Fibroblast of lung (primary cell): ENCODE measurements around the gene GART. TPM values are rescaled to one million over a fixed set of nuclear protein-coding genes. Genes with fewer than 3 reads are reported as not detected.

Experiments
- DNase-seq, 2 donors: peaks; one replicate each; pipeline versions ENCODE4 v3.0.0 to v3.0.0-alpha.2; 2010; ENCODE audit warnings: low read depth in 2 of 2
- H2AFZ ChIP-seq: 2 replicates; pipeline ENCODE4 v1.5.1; 2012; ENCODE audit warnings: low read length, control low read depth, inconsistent platforms
- H3K27ac ChIP-seq: 2 replicates; pipeline ENCODE4 v1.5.1; 2011; ENCODE audit warnings: low read length, control low read depth; ENCODE audit not compliant: insufficient read depth
- H3K27me3 ChIP-seq: 2 replicates; pipeline ENCODE4 v1.5.1; 2011; ENCODE audit warnings: mild to moderate bottlenecking, low read length; ENCODE audit not compliant: control insufficient read depth, insufficient read depth
- H3K36me3 ChIP-seq: 2 replicates; pipeline ENCODE4 v1.5.1; 2011; ENCODE audit warnings: low read length; ENCODE audit not compliant: control insufficient read depth, insufficient read depth
- H3K4me1 ChIP-seq: 2 replicates; pipeline ENCODE4 v1.5.1; 2011; ENCODE audit warnings: low read length; ENCODE audit not compliant: control insufficient read depth, insufficient read depth; ENCODE audit errors: extremely low read depth
- H3K4me2 ChIP-seq: 2 replicates; pipeline ENCODE4 v1.5.1; 2011; ENCODE audit warnings: low read length, control low read depth; ENCODE audit not compliant: insufficient read depth; ENCODE audit errors: extremely low read depth
- H3K4me3 ChIP-seq, 4 experiments: fragments of 200-600 bp in 1 of 4; sonication (generic) in 1 of 4; replicated peaks in 1 of 4; 2 replicates each; pipeline ENCODE4 v1.5.1; 2011 to 2016; ENCODE audit warnings: low read length in 4 of 4, low read depth in 3 of 4, mild to moderate bottlenecking in 3 of 4, control low read depth in 2 of 4, inconsistent platforms in 1 of 4, mixed read lengths in 1 of 4; ENCODE audit not compliant: insufficient read depth in 1 of 4; ENCODE audit errors: control extremely low read depth in 1 of 4
- H3K79me2 ChIP-seq: 2 replicates; pipeline ENCODE4 v1.5.1; 2012; ENCODE audit warnings: mild to moderate bottlenecking, low read length, inconsistent platforms; ENCODE audit not compliant: control insufficient read depth, insufficient read depth
- H3K9ac ChIP-seq: 2 replicates; pipeline ENCODE4 v1.5.1; 2011; ENCODE audit warnings: mild to moderate bottlenecking, low read length, control low read depth; ENCODE audit not compliant: insufficient read depth
- H3K9me3 ChIP-seq: 2 replicates; pipeline ENCODE4 v1.5.1; 2012; ENCODE audit warnings: low read depth, low read length; ENCODE audit not compliant: control insufficient read depth, insufficient read depth
- H4K20me1 ChIP-seq: 2 replicates; pipeline ENCODE4 v1.5.1; 2011; ENCODE audit warnings: low read length; ENCODE audit not compliant: control insufficient read depth, insufficient read depth; ENCODE audit errors: extremely low read depth
- EZH2 ChIP-seq: IDR thresholded peaks from 2 replicates; pipeline ENCODE4 v1.5.1; 2012; ENCODE audit warnings: low read length, control low read depth, mild to moderate bottlenecking; ENCODE audit errors: missing control alignments
- polyA plus RNA-seq, 2 donors: library from polyadenylated mRNA; depleted of rRNA in 1 of 2; stranded (reverse) in 1 of 2; unstranded in 1 of 2; fragments of >200 nt; gene quantifications; 2 replicates each; pipeline ENCODE4 v1.2.1, GENCODE V29; 2011 to 2012; ENCODE audit warnings: missing spikeins in 1 of 2
- total RNA-seq: library from RNA; depleted of rRNA; stranded (reverse); fragments of >200 nt; gene quantifications from 2 replicates; pipeline ENCODE4 v1.2.1, GENCODE V29; 2014
- TF ChIP-seq, protein P1 (sequence below), 2 donors: IDR thresholded peaks in 1 of 2; conservative IDR thresholded peaks in 1 of 2; 1 replicate in 1 of 2; 2 replicates in 1 of 2; pipeline ENCODE4 v1.5.1; 2011 to 2012; ENCODE audit warnings: low read length in 2 of 2, control low read depth in 1 of 2, inconsistent platforms in 1 of 2, low read depth in 1 of 2, mild to moderate bottlenecking in 1 of 2

The GART gene
- total and polyA plus RNA-seq, 2 donors (not counting 1 experiment from before 2014, with no cell fraction given) = 15.6 to 64.4 TPM

DNA sequence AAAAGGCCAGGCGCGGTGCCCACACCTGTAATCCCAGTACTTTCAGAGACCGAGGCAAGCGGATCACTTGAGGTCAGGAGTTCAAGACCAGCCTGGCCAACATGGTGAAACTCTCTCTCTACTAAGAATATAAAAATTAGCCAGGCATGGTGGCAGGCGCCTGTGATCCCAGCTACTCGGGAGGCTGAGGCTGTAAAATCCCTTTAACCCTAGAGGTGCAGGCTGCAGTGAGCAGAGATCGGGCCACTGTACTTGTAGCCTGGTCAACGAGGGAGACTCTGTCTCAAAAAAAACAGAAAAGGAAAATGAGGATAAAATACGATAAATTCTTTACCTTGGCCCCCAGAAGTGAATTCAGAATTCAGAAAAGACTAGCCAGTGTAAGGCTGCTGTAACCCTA, 63.7 kb downstream of the GART start:
- H3K27ac ChIP-seq = peak overlapping the region; percentile 93
- no peak overlapping the region for H2AFZ ChIP-seq
- DNase-seq = no peak

DNA sequence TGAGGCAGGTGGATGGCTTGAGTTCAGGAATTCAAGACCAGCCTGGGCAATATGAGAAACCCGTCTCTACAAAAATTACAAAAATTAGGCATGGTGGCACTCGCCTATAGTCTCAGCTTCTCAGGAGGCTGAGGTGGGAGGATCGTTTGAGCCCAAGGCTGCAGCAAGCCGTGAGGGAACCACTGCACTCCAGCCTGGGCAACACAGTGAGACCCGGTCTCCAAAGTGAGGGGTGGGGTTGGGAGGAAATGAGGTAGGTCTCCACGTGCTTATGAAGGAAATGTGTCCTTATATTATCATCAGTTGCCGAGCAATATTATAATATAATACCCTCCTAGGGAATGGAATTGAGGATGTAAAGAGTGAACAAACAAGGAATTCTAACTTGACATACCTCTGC, 64.9 kb downstream of the GART start:
- TF ChIP-seq EZH2 = no peak
- TF ChIP-seq, protein P1, sequence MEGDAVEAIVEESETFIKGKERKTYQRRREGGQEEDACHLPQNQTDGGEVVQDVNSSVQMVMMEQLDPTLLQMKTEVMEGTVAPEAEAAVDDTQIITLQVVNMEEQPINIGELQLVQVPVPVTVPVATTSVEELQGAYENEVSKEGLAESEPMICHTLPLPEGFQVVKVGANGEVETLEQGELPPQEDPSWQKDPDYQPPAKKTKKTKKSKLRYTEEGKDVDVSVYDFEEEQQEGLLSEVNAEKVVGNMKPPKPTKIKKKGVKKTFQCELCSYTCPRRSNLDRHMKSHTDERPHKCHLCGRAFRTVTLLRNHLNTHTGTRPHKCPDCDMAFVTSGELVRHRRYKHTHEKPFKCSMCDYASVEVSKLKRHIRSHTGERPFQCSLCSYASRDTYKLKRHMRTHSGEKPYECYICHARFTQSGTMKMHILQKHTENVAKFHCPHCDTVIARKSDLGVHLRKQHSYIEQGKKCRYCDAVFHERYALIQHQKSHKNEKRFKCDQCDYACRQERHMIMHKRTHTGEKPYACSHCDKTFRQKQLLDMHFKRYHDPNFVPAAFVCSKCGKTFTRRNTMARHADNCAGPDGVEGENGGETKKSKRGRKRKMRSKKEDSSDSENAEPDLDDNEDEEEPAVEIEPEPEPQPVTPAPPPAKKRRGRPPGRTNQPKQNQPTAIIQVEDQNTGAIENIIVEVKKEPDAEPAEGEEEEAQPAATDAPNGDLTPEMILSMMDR (conservative IDR thresholded peaks at IDR 0.05 in 1 of 2, IDR thresholded peaks at IDR 0.05 in 1 of 2; ENCODE audit: low read depth in 1 of 2, low read length in 2 of 2) = no peak
- Histone ChIP-seq H3K9me3 (no peaks in the 10 kb centered on the region), H3K4me3 (no peak overlapping the region), H3K9ac (no peak overlapping the region), H3K4me2 (no peak overlapping the region), H2AFZ (no peak overlapping the region), H4K20me1 (no peaks in the 10 kb centered on the region), H3K36me3 (no peaks in the 10 kb centered on the region), H3K79me2 (peaks cover 13% of the 10 kb centered on the region), H3K27me3 (no peaks in the 10 kb centered on the region), H3K4me1 (peaks cover 4% of the 10 kb centered on the region), H3K27ac (no peak overlapping the region)
- no peak for DNase-seq

More for the DNA sequence above, 63.7 kb downstream of the GART start:
- peak overlapping the region; percentile 91 for H3K4me2 ChIP-seq
- peaks cover 13% of the 10 kb centered on the region for H3K79me2 ChIP-seq
- H3K27me3 ChIP-seq = no peaks in the 10 kb centered on the region
- no peaks in the 10 kb centered on the region for H4K20me1 ChIP-seq
- H3K4me3 ChIP-seq = peak overlapping the region; percentile 66 to 98 (median 73)
- peaks cover 4% of the 10 kb centered on the region for H3K4me1 ChIP-seq
- H3K9ac ChIP-seq = no peak overlapping the region
- TF ChIP-seq, protein P1 (conservative IDR thresholded peaks at IDR 0.05 in 1 of 2, IDR thresholded peaks at IDR 0.05 in 1 of 2; ENCODE audit: low read depth in 1 of 2, low read length in 2 of 2) = no peak
- no peak for TF ChIP-seq EZH2
- H3K36me3 ChIP-seq = no peaks in the 10 kb centered on the region
- no peaks in the 10 kb centered on the region for H3K9me3 ChIP-seq

DNA sequence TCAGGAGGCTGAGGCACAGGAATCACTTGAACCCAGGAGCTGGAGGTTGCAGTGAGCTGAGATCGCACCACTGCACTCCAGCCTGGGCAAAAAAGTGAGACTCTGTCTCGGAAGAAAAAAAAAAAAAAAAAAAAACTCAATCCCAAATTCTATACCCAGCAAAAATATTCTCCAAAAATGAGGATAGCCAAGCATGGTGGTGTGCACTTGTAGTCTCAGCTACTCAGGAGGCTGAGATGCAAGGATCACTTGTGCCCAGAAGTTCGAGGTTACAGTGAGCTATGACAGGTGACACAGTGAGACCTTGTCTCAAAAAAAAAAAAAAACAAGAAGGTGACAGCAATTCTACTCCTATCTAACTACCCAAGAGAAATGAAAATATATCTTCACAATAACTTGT, 68.6 kb downstream of the GART start:
- H3K27me3 ChIP-seq = no peaks in the 10 kb centered on the region
- H4K20me1 ChIP-seq = no peaks in the 10 kb centered on the region
- no peaks in the 10 kb centered on the region for H3K36me3 ChIP-seq
- no peaks in the 10 kb centered on the region for H3K9me3 ChIP-seq
- H3K9ac ChIP-seq = no peak overlapping the region
- peaks cover 11% of the 10 kb centered on the region for H3K79me2 ChIP-seq
- H3K4me3 ChIP-seq = no peak overlapping the region
- H3K4me1 ChIP-seq = no peaks in the 10 kb centered on the region
- TF ChIP-seq EZH2 = no peak
- TF ChIP-seq, protein P1 (conservative IDR thresholded peaks at IDR 0.05 in 1 of 2, IDR thresholded peaks at IDR 0.05 in 1 of 2; ENCODE audit: low read depth in 1 of 2, low read length in 2 of 2) = no peak
- no peak overlapping the region for H2AFZ ChIP-seq
- H3K4me2 ChIP-seq = no peak overlapping the region
- no peak overlapping the region for H3K27ac ChIP-seq
- no peak for DNase-seq
